Ishikawa (cell line): Measurements from ENCODE around the gene ZNF701.

ENCODE experiments used
- CREB1 ChIP-seq: IDR thresholded peaks from 2 replicates; pipeline ENCODE4 v1.6.1; 2012; ENCODE audit warnings: low read depth
- EP300 ChIP-seq: IDR thresholded peaks from 2 replicates; pipeline ENCODE4 v1.6.1; 2012; ENCODE audit warnings: borderline replicate concordance
- RAD21 ChIP-seq: IDR thresholded peaks from 2 replicates; pipeline ENCODE4 v1.6.1; 2012; ENCODE audit warnings: low read depth
- TEAD4 ChIP-seq: IDR thresholded peaks from 2 replicates; pipeline ENCODE4 v1.6.1; 2012
- TF ChIP-seq, protein P1 (sequence below): IDR thresholded peaks from 2 replicates; pipeline ENCODE4 v1.6.1; 2012

DNA sequence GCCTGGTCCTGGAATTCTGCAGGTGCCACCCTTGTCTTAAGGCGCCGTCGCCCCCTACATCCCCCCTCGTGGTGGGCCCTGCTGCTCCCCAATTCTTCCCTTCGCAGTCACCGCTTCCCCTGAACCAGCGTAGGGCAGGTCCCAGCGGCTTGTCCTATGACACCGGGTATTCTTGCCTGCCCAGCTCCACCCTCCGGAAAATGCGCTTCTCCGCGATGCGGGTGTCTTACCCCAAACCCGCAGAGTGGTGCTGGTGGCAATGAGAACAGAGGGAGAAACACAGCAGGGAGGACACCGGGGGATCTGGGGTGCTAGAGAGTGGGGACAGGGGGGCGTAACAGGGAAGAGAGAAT, 33.7 kb upstream of the ZNF701 start:
- TF ChIP-seq, protein P1, sequence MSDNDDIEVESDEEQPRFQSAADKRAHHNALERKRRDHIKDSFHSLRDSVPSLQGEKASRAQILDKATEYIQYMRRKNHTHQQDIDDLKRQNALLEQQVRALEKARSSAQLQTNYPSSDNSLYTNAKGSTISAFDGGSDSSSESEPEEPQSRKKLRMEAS = no peak
- TF ChIP-seq TEAD4 = no peak
- no peak for TF ChIP-seq RAD21
- TF ChIP-seq EP300 = no peak
- TF ChIP-seq CREB1 = no peak
